Liver (tissue), 9 donors: ENCODE data around the gene WFDC6. TPM values are rescaled to one million over a fixed set of nuclear protein-coding genes. Genes with fewer than 3 reads are reported as not detected.
"Not testable (repeated sequence)": the region's sequence is repeated elsewhere in the genome, so short reads cannot be mapped to it uniquely, and the experiment has no call there.

ENCODE experiments used
- DNase-seq: peaks from one replicate; pipeline ENCODE4 v3.0.0-alpha.2; 2017; ENCODE audit warnings: low spot score
- H3K27ac ChIP-seq, 2 donors: one replicate each; pipeline ENCODE4 v1.7.0; 2013; ENCODE audit warnings: inconsistent platforms in 2 of 2, low read length in 2 of 2, control low read depth in 1 of 2, low read depth in 1 of 2, mild to moderate bottlenecking in 1 of 2
- H3K27me3 ChIP-seq, 4 donors: one replicate each; pipeline versions ENCODE4 v1.6.1 to v1.7.0; 2013; ENCODE audit warnings: low read length in 3 of 4, inconsistent platforms in 1 of 4, mild to moderate bottlenecking in 1 of 4, moderate library complexity in 1 of 4; ENCODE audit not compliant: control insufficient read depth in 4 of 4, insufficient read depth in 4 of 4
- H3K36me3 ChIP-seq, 4 donors: one replicate each; pipeline versions ENCODE4 v1.6.1 to v1.7.0; 2013; ENCODE audit warnings: low read length in 3 of 4, mild to moderate bottlenecking in 3 of 4, low read depth in 1 of 4, moderate library complexity in 1 of 4; ENCODE audit not compliant: control insufficient read depth in 4 of 4, insufficient read depth in 3 of 4
- H3K4me1 ChIP-seq, 4 donors: one replicate each; pipeline versions ENCODE4 v1.6.1 to v1.7.0; 2013; ENCODE audit warnings: low read length in 3 of 4, mild to moderate bottlenecking in 3 of 4, moderate library complexity in 1 of 4; ENCODE audit not compliant: control insufficient read depth in 4 of 4, insufficient read depth in 4 of 4
- H3K4me3 ChIP-seq, 3 donors: one replicate each; pipeline versions ENCODE4 v1.6.1 to v1.7.0; 2013; ENCODE audit warnings: low read length in 3 of 3, control low read depth in 1 of 3, low read depth in 1 of 3, mild to moderate bottlenecking in 1 of 3
- H3K9ac ChIP-seq, 2 donors: one replicate each; pipeline ENCODE4 v1.7.0; 2013; ENCODE audit warnings: low read length in 2 of 2, mild to moderate bottlenecking in 2 of 2, moderate library complexity in 2 of 2, control low read depth in 1 of 2, low read depth in 1 of 2
- H3K9me3 ChIP-seq, 4 donors: one replicate each; pipeline versions ENCODE4 v1.6.1 to v1.7.0; 2013; ENCODE audit warnings: low read length in 3 of 4; ENCODE audit not compliant: control insufficient read depth in 4 of 4
- EGR1 ChIP-seq, 2 donors: IDR thresholded peaks; 2 replicates each; pipeline ENCODE4 v1.6.1; 2016 to 2018; ENCODE audit warnings: antibody characterized with exemption in 2 of 2, low read depth in 2 of 2
- FOXA1 ChIP-seq: IDR thresholded peaks from 2 replicates; pipeline ENCODE4 v1.6.1; 2016; ENCODE audit warnings: antibody characterized with exemption
- FOXA2 ChIP-seq: IDR thresholded peaks from 2 replicates; pipeline ENCODE4 v1.6.1; 2016; ENCODE audit warnings: antibody characterized with exemption
- HNF4A ChIP-seq, 2 donors: conservative IDR thresholded peaks; 2 replicates each; pipeline ENCODE4 v1.6.1; 2016; ENCODE audit warnings: antibody characterized with exemption in 2 of 2, mild to moderate bottlenecking in 2 of 2
- HNF4G ChIP-seq: IDR thresholded peaks from 2 replicates; pipeline ENCODE4 v1.6.1; 2016; ENCODE audit warnings: antibody characterized with exemption
- JUND ChIP-seq, 2 donors: IDR thresholded peaks; 2 replicates each; pipeline ENCODE4 v1.6.1; 2016; ENCODE audit warnings: antibody characterized with exemption in 2 of 2
- NR2F2 ChIP-seq: IDR thresholded peaks from 2 replicates; pipeline ENCODE4 v1.6.1; 2016; ENCODE audit warnings: antibody characterized with exemption
- RXRA ChIP-seq, 2 donors: IDR thresholded peaks; 2 replicates each; pipeline ENCODE4 v1.6.1; 2017 to 2018; ENCODE audit warnings: antibody characterized with exemption in 2 of 2, mild to moderate bottlenecking in 1 of 2
- SP1 ChIP-seq: IDR thresholded peaks from 2 replicates; pipeline ENCODE4 v1.6.1; 2018; ENCODE audit warnings: antibody characterized with exemption, mild to moderate bottlenecking
- TAF1 ChIP-seq: conservative IDR thresholded peaks from 2 replicates; pipeline ENCODE4 v1.6.1; 2016; ENCODE audit warnings: antibody characterized with exemption, mild to moderate bottlenecking
- YY1 ChIP-seq: IDR thresholded peaks from 2 replicates; pipeline ENCODE4 v1.6.1; 2016; ENCODE audit warnings: antibody characterized with exemption, mild to moderate bottlenecking
- WGBS: extraction: QIAGEN DNeasy Blood & Tissue Kit; methylation state at CpG from one replicate; pipeline ENCODE4 v1.1.7; 2013; 5-methylcytosine and 5-hydroxymethylcytosine counted together
- polyA plus RNA-seq, 2 donors: library from polyadenylated mRNA; stranded (reverse) in 1 of 2; unstranded in 1 of 2; fragments of 200-250 nt in 1 of 2; fragments of >200 nt in 1 of 2; fragmentation: Nextera tagmentation in 1 of 2; extraction: Ambion mirVana in 1 of 2; gene quantifications; one replicate each; pipeline versions ENCODE4 v1.2.1 to v1.2.3, GENCODE V29; 2013 to 2015
- total RNA-seq, 2 donors: library from RNA; depleted of rRNA; stranded (reverse); fragments of >200 nt; gene quantifications; one replicate each; pipeline ENCODE4 v1.2.3, GENCODE V29; 2014
- TF ChIP-seq, protein P1 (sequence below): fragments of 150-350 bp; IDR thresholded peaks from 2 replicates; pipeline ENCODE4 v1.5.1; 2017; ENCODE audit warnings: improper control_type of control experiment, low read depth, low read length; ENCODE audit not compliant: missing input control
- TF ChIP-seq, protein P2 (sequence below): IDR thresholded peaks from 2 replicates; pipeline ENCODE4 v1.6.1; 2016; ENCODE audit warnings: antibody characterized with exemption
- TF ChIP-seq, protein P3 (sequence below): IDR thresholded peaks from 2 replicates; pipeline ENCODE4 v1.6.1; 2016; ENCODE audit warnings: antibody characterized with exemption
- TF ChIP-seq, protein P4 (sequence below): IDR thresholded peaks from 2 replicates; pipeline ENCODE4 v1.6.1; 2016; ENCODE audit warnings: antibody characterized with exemption, mild to moderate bottlenecking
- TF ChIP-seq, protein P5 (sequence below): IDR thresholded peaks from 2 replicates; pipeline ENCODE4 v1.6.1; 2016; ENCODE audit warnings: antibody characterized with exemption
- donor health status: healthy.
- donor health status: healthy.
- donor health status: healthy.
- donor health status: healthy.
- donor health status: healthy.

WFDC6 gene
- total and polyA plus RNA-seq, 4 donors = not detected

DNA sequence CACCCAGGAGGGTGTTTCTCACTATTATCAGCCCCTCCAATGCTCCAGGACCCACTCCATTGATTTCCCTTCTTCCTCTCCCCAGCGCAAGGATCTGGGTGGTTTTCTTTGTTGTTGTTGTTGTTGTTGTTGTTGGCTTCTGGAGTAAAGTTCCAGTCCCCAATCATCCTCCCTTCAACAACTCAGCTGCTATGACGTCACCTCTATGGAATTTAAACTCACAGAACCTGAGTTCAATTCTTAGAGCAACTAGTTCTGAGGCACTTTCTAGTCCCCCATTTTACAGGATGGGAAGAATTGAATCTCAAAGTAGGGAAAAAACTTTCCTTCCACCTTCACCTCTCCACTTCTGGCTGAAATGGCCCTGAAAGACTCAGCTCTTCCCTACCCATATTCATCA is 49.5 kb upstream of the WFDC6 start:
- no peak overlapping the region for H3K4me3 ChIP-seq
- H3K9me3 ChIP-seq = no peaks in the 10 kb centered on the region
- peaks cover 0 to 3% (median 0%) of the 10 kb centered on the region in 4 donors for H3K27me3 ChIP-seq
- no peak for DNase-seq
- no peak overlapping the region for H3K27ac ChIP-seq
- H3K4me1 ChIP-seq = no peaks in the 10 kb centered on the region
- no peak overlapping the region for H3K9ac ChIP-seq
- no peaks in the 10 kb centered on the region for H3K36me3 ChIP-seq
- TF ChIP-seq FOXA2 (no peak), TAF1 (no peak), NR2F2 (no peak), HNF4G (no peak), HNF4A (conservative IDR thresholded peaks at IDR 0.05) (no peak), EGR1 (IDR thresholded peaks at IDR 0.05; ENCODE audit: low read depth in 2 of 2) (no peak), RXRA (IDR thresholded peaks at IDR 0.05) (no peak), FOXA1 (no peak)
- TF ChIP-seq, protein P1, sequence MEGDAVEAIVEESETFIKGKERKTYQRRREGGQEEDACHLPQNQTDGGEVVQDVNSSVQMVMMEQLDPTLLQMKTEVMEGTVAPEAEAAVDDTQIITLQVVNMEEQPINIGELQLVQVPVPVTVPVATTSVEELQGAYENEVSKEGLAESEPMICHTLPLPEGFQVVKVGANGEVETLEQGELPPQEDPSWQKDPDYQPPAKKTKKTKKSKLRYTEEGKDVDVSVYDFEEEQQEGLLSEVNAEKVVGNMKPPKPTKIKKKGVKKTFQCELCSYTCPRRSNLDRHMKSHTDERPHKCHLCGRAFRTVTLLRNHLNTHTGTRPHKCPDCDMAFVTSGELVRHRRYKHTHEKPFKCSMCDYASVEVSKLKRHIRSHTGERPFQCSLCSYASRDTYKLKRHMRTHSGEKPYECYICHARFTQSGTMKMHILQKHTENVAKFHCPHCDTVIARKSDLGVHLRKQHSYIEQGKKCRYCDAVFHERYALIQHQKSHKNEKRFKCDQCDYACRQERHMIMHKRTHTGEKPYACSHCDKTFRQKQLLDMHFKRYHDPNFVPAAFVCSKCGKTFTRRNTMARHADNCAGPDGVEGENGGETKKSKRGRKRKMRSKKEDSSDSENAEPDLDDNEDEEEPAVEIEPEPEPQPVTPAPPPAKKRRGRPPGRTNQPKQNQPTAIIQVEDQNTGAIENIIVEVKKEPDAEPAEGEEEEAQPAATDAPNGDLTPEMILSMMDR = no peak
- TF ChIP-seq, protein P2, sequence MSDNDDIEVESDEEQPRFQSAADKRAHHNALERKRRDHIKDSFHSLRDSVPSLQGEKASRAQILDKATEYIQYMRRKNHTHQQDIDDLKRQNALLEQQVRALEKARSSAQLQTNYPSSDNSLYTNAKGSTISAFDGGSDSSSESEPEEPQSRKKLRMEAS = no peak
- WGBS = 62% methylated on average over 2 of the region's 2 CpGs

DNA sequence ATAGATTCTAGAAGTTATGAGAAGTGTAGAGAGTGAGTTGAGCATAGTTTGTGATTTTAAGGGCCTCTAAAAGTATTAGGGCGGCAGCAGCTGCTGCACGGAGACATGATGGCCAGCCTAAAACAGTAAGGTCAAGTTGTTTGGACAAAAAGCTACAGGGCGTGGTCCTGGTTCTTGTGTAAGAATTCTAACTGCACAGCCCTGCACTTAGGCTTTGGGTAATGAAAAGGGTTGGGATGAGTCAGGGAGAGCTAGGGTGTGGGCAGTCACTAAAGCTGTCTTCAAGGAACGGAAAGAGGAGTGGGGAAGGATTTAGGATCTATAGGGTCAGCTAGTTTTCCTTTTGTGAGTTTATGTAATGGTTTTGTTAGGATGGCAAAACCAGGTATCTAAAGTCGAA is 46.7 kb upstream of the WFDC6 start:
- not testable (repeated sequence) for H3K27me3 ChIP-seq, H3K36me3 ChIP-seq, DNase-seq, H3K9ac ChIP-seq, H3K4me1 ChIP-seq, H3K4me3 ChIP-seq, H3K9me3 ChIP-seq, H3K27ac ChIP-seq
- WGBS = 80% methylated on average over 5 of the region's 5 CpGs

DNA sequence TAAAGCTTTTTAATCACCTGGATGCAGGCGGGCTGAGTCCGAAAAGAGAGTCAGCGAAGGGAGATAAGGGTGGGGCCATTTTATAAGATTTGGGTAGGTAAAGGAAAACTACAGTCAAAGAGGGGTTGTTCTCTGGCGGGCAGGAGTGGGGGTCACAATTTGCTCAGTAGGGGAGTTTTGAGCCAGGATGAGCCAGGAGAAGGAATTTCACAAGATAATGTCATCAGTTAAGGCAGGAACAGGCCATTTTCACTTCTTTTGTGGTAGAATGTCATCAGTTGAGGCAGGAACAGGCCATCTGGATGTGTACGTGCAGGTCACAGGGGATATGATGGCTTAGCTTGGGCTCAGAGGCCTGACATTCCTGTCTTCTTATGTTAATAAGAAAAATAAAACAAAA is 45.0 kb upstream of the WFDC6 start:
- H3K4me1 ChIP-seq, H3K9me3 ChIP-seq, H3K4me3 ChIP-seq, H3K9ac ChIP-seq, H3K27me3 ChIP-seq, DNase-seq, H3K27ac ChIP-seq, H3K36me3 ChIP-seq: not testable (repeated sequence)
- WGBS = 75% methylated on average over 5 of the region's 5 CpGs

DNA sequence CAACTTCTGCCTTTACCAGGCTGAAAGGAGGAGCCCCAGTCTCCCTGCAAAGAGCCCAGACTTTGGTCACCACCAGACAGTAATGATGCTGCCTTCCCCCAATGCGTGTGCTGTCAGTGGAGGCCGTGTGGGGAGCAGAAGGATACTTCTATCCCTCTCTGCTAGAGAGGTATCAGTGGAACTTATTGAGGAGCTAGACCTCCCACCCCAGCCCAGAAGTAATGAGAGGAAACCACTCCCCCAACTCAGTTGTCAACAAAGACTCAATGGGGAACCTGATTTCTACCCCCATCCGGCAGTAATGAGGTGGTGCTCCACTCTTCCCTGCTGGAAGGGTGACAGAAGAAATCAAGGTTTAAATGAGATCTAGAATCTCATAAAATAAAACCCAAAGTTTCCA is 44.2 kb upstream of the WFDC6 start:
- Histone ChIP-seq H3K9me3 (no peaks in the 10 kb centered on the region), H3K27ac (no peak overlapping the region), H3K36me3 (no peaks in the 10 kb centered on the region), H3K9ac (no peak overlapping the region), H3K4me3 (no peak overlapping the region), H3K4me1 (no peaks in the 10 kb centered on the region), H3K27me3 (peaks cover 0 to 6% (median 0%) of the 10 kb centered on the region in 4 donors)
- 54% methylated on average over 3 of the region's 3 CpGs for WGBS
- DNase-seq = no peak
- no peak for TF ChIP-seq FOXA2
- no peak for TF ChIP-seq SP1
- no peak for TF ChIP-seq FOXA1
- TF ChIP-seq NR2F2 = no peak
- no peak for TF ChIP-seq RXRA (IDR thresholded peaks at IDR 0.05)
- TF ChIP-seq, protein P3, sequence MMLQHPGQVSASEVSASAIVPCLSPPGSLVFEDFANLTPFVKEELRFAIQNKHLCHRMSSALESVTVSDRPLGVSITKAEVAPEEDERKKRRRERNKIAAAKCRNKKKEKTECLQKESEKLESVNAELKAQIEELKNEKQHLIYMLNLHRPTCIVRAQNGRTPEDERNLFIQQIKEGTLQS = no peak
- TF ChIP-seq, protein P4, sequence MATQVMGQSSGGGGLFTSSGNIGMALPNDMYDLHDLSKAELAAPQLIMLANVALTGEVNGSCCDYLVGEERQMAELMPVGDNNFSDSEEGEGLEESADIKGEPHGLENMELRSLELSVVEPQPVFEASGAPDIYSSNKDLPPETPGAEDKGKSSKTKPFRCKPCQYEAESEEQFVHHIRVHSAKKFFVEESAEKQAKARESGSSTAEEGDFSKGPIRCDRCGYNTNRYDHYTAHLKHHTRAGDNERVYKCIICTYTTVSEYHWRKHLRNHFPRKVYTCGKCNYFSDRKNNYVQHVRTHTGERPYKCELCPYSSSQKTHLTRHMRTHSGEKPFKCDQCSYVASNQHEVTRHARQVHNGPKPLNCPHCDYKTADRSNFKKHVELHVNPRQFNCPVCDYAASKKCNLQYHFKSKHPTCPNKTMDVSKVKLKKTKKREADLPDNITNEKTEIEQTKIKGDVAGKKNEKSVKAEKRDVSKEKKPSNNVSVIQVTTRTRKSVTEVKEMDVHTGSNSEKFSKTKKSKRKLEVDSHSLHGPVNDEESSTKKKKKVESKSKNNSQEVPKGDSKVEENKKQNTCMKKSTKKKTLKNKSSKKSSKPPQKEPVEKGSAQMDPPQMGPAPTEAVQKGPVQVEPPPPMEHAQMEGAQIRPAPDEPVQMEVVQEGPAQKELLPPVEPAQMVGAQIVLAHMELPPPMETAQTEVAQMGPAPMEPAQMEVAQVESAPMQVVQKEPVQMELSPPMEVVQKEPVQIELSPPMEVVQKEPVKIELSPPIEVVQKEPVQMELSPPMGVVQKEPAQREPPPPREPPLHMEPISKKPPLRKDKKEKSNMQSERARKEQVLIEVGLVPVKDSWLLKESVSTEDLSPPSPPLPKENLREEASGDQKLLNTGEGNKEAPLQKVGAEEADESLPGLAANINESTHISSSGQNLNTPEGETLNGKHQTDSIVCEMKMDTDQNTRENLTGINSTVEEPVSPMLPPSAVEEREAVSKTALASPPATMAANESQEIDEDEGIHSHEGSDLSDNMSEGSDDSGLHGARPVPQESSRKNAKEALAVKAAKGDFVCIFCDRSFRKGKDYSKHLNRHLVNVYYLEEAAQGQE = no peak
- no peak for TF ChIP-seq JUND (IDR thresholded peaks at IDR 0.05)
- no peak for TF ChIP-seq YY1
- TF ChIP-seq EGR1 (IDR thresholded peaks at IDR 0.05; ENCODE audit: low read depth in 2 of 2) = no peak
- TF ChIP-seq, protein P5, sequence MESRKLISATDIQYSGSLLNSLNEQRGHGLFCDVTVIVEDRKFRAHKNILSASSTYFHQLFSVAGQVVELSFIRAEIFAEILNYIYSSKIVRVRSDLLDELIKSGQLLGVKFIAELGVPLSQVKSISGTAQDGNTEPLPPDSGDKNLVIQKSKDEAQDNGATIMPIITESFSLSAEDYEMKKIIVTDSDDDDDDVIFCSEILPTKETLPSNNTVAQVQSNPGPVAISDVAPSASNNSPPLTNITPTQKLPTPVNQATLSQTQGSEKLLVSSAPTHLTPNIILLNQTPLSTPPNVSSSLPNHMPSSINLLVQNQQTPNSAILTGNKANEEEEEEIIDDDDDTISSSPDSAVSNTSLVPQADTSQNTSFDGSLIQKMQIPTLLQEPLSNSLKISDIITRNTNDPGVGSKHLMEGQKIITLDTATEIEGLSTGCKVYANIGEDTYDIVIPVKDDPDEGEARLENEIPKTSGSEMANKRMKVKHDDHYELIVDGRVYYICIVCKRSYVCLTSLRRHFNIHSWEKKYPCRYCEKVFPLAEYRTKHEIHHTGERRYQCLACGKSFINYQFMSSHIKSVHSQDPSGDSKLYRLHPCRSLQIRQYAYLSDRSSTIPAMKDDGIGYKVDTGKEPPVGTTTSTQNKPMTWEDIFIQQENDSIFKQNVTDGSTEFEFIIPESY = no peak
